Prostate gland (tissue), 2 donors: ENCODE results near the gene BNC2. TPM values are rescaled to one million over a fixed set of nuclear protein-coding genes. Genes with fewer than 3 reads are reported as not detected.
"Not testable (repeated sequence)": the region's sequence is repeated elsewhere in the genome, so short reads cannot be mapped to it uniquely, and the experiment has no call there.

Experiments used
- DNase-seq: peaks from one replicate; pipeline ENCODE4 v3.0.0-alpha.2; 2019; ENCODE audit warnings: low spot score
- H3K27ac ChIP-seq, 2 donors: fragments of 200-600 bp; sonication (generic); 2 replicates each; pipeline ENCODE4 v1.5.1; 2017 to 2019
- H3K27me3 ChIP-seq: fragments of 200-600 bp; sonication (generic); replicated peaks from 2 replicates; pipeline ENCODE4 v1.5.1; 2019; ENCODE audit not compliant: insufficient read depth
- H3K36me3 ChIP-seq, 2 donors: fragments of 200-600 bp; sonication (generic); 1 replicate in 1 of 2; 2 replicates in 1 of 2; pipeline versions ENCODE4 v1.5.1 to v1.8.1; 2017 to 2019
- H3K4me1 ChIP-seq: fragments of 200-600 bp; sonication (generic); replicated peaks from 2 replicates; pipeline ENCODE4 v1.5.1; 2019
- H3K4me3 ChIP-seq, 2 donors: fragments of 200-600 bp; sonication (generic); 2 replicates each; pipeline ENCODE4 v1.5.1; 2017 to 2019
- H3K9me3 ChIP-seq: fragments of 200-600 bp; sonication (generic); 2 replicates; pipeline ENCODE4 v1.5.1; 2017
- POLR2A ChIP-seq: fragments of 450-650 bp; IDR thresholded peaks from one replicate; pipeline ENCODE4 v1.6.1; 2016; ENCODE audit warnings: antibody characterized with exemption, mild to moderate bottlenecking
- POLR2AphosphoS5 ChIP-seq: sonication (generic); formaldehyde crosslinking; IDR thresholded peaks from one replicate; pipeline ENCODE4 v1.6.1; 2017; ENCODE audit warnings: antibody characterized with exemption
- WGBS: methylation state at CpG from one replicate; pipeline ENCODE4 v1.1.5; 2018; 5-methylcytosine and 5-hydroxymethylcytosine counted together
- intact Hi-C: fragments of 100-400 bp; cut with DNase I; formaldehyde crosslinking; loops from one replicate; pipeline ENCODE4 v1.14.2; 2022
- total RNA-seq, 2 donors: library from RNA; depleted of rRNA; stranded (reverse); fragments of >200 nt; gene quantifications; one replicate each; pipeline ENCODE4 v1.1.0, GENCODE V29; 2016
- TF ChIP-seq, protein P1 (sequence below), 4 experiments: fragments of 200-600 bp in 2 of 4; fragments of 450-650 bp in 2 of 4; sonication (generic) in 2 of 4; IDR thresholded peaks; 1 replicate in 3 of 4; 2 replicates in 1 of 4; pipeline ENCODE4 v1.5.1; 2016 to 2019; ENCODE audit warnings: antibody characterized with exemption in 4 of 4, mild to moderate bottlenecking in 2 of 4, moderate library complexity in 2 of 4

BNC2 gene, protein sequence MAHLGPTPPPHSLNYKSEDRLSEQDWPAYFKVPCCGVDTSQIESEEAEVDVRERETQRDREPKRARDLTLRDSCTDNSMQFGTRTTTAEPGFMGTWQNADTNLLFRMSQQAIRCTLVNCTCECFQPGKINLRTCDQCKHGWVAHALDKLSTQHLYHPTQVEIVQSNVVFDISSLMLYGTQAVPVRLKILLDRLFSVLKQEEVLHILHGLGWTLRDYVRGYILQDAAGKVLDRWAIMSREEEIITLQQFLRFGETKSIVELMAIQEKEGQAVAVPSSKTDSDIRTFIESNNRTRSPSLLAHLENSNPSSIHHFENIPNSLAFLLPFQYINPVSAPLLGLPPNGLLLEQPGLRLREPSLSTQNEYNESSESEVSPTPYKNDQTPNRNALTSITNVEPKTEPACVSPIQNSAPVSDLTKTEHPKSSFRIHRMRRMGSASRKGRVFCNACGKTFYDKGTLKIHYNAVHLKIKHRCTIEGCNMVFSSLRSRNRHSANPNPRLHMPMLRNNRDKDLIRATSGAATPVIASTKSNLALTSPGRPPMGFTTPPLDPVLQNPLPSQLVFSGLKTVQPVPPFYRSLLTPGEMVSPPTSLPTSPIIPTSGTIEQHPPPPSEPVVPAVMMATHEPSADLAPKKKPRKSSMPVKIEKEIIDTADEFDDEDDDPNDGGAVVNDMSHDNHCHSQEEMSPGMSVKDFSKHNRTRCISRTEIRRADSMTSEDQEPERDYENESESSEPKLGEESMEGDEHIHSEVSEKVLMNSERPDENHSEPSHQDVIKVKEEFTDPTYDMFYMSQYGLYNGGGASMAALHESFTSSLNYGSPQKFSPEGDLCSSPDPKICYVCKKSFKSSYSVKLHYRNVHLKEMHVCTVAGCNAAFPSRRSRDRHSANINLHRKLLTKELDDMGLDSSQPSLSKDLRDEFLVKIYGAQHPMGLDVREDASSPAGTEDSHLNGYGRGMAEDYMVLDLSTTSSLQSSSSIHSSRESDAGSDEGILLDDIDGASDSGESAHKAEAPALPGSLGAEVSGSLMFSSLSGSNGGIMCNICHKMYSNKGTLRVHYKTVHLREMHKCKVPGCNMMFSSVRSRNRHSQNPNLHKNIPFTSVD
- total RNA-seq = 10 to 100 TPM in 1 of 2 donors, 1 to 10 TPM in 1; 4.9 to 37.2 TPM

DNA sequence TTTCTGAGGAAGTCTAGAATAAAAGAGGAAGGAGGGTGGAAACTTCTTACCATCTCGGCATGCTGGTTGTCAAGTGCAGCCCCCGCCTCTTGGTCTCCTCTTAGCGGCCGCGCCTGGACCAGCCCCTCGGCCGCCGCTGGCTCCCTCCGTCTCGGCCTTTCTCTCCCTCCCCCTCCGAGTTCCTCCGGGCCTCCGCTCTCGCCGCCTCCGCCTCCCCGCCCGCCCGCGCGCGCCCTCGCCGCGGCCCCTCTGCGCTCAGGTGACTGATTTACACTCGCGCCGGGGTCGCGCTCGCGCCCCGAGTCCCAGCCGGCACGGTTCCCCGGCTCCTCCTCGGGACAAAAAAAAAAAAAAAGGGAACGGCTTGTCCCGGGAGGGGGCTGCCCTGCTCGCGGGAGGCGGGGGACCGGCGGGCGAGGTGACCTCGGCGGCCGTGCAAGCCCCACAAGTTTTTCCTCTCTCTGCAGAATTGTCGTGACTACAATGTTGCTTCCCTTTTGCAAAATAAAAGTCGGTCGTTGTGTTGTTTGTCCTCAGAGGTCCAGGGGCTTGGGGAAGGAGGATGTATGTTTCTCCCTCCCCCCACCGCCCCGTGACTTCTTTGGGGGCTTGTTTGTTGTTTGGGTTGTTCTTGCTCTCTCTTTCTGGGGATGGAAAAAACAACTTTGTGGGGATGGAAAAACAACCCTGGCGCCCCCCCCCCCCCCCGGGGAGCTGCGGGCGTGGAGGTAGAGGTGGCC, at the start of gene BNC2:
Gene BNC2, minus strand, starts transcription at position 75 of the 740 bp plus-strand sequence. Its CDS starts 22 bp downstream, at position 53.
- 2% methylated on average over 57 of the region's 58 CpGs for WGBS
- H3K27me3 ChIP-seq = no peaks in the 10 kb centered on the region
- no peaks in the 10 kb centered on the region for H3K4me1 ChIP-seq
- intact Hi-C loops = loop anchor here (5.0 kb wide), 1 partner anchor 678 kb away; no protein-coding TSS in a partner anchor
- no peaks in the 10 kb centered on the region for H3K36me3 ChIP-seq
- peak within 1 kb of the TSS; percentile 52 to 54 for H3K4me3 ChIP-seq
- peak within 1 kb of the TSS; percentile 75 to 86 for H3K27ac ChIP-seq
- TF ChIP-seq, protein P1, sequence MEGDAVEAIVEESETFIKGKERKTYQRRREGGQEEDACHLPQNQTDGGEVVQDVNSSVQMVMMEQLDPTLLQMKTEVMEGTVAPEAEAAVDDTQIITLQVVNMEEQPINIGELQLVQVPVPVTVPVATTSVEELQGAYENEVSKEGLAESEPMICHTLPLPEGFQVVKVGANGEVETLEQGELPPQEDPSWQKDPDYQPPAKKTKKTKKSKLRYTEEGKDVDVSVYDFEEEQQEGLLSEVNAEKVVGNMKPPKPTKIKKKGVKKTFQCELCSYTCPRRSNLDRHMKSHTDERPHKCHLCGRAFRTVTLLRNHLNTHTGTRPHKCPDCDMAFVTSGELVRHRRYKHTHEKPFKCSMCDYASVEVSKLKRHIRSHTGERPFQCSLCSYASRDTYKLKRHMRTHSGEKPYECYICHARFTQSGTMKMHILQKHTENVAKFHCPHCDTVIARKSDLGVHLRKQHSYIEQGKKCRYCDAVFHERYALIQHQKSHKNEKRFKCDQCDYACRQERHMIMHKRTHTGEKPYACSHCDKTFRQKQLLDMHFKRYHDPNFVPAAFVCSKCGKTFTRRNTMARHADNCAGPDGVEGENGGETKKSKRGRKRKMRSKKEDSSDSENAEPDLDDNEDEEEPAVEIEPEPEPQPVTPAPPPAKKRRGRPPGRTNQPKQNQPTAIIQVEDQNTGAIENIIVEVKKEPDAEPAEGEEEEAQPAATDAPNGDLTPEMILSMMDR (IDR thresholded peaks at IDR 0.05) = no peak
- TF ChIP-seq POLR2A = no peak
- no peak for TF ChIP-seq POLR2AphosphoS5
- DNase-seq = peak; percentile 14
- H3K9me3 ChIP-seq = no peaks in the 10 kb centered on the region

DNA sequence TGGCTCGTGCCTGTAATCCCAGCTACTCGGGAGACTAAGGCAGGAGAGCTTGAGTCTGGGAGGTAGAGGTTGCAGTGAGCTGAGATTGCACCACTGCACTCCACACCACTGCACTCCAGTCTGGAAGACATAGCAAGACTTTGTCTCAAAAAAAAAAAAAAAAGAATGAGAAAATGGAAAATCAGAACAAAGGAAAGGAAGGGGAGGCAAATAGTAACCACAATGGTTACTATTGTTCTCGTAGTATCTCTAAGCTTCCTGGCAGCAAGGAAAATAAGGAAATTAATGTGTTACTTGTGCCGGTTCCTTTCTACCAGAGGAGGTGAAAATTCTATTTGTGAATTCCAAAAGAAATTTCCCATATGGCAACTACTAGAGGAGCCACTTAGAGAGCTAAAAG, 48.5 kb upstream of the BNC2 start:
- H3K4me3 ChIP-seq = no peak overlapping the region
- intact Hi-C loops = no loop called here
- H3K27me3 ChIP-seq = no peaks in the 10 kb centered on the region
- H3K27ac ChIP-seq = no peak overlapping the region
- TF ChIP-seq POLR2A (no peak), POLR2AphosphoS5 (no peak)
- TF ChIP-seq, protein P1 (IDR thresholded peaks at IDR 0.05) = no peak
- H3K4me1 ChIP-seq = no peaks in the 10 kb centered on the region
- no peaks in the 10 kb centered on the region for H3K9me3 ChIP-seq
- WGBS = 72% methylated on average over 4 of the region's 4 CpGs
- no peaks in the 10 kb centered on the region for H3K36me3 ChIP-seq
- DNase-seq = no peak

DNA sequence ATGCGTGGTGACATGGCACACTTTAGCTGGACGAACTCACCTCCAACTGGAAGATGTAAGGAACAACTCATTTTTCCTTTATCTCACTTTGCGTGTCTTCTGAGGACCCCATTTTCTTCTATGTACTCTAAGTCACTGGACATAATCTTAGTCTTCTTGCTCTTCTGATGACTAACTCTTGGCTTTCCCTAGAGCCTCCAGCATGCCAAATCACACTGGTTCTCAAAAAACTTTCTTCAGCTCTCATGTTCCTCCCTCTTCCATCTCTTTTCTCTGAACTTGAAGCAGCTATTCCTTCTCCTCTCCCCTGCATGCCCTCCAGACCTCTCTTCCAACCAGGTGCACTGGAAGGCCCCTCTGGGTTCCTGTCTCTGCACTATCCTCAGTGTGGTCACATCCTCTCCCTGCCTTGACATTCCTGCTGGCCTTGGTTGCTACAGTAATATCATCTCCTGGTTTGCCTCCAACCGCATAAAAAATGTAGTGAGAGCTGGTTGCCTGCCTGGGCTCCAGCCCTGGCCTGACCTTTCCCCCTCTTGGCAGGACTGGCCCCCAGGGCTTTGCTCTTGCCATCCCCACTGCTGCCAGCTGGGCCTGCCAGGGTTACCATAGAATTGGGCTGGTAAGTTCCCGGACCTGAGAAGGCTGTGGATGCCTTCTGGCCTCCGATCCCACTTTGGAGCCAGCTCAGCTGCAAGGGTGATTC, 44.8 kb upstream of the BNC2 start:
- intact Hi-C loops = no loop called here
- WGBS = 95% methylated on average over 6 of the region's 6 CpGs
- TF ChIP-seq POLR2A (no peak), POLR2AphosphoS5 (no peak)
- TF ChIP-seq, protein P1 (IDR thresholded peaks at IDR 0.05) = no peak

DNA sequence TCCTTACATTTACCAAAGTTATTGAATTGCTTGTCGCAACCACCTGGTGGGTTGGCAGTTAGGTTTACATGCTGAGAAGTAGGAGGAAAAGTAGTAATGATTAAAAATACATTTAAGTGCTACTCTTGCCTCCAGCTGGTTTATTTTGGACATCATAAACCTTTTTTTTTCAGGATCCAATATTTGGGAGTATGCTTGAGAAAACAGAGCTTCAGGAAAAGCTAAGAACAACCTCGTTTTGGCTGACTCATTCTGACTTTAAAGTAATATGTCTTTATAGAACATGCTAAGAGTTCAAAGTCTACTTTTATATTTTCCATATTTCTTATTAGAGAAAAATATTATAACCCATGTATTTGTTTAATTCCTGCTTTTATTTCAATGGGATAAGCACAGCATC, 41.7 kb upstream of the BNC2 start:
- WGBS = 53% methylated on average over 2 of the region's 2 CpGs
- Histone ChIP-seq H3K4me1 (no peaks in the 10 kb centered on the region), H3K27ac (no peak overlapping the region), H3K9me3 (no peaks in the 10 kb centered on the region), H3K4me3 (no peak overlapping the region), H3K36me3 (no peaks in the 10 kb centered on the region), H3K27me3 (no peaks in the 10 kb centered on the region)
- intact Hi-C loops = no loop called here
- DNase-seq = no peak
- TF ChIP-seq, protein P1 (IDR thresholded peaks at IDR 0.05) = no peak

More for the DNA sequence above, 44.8 kb upstream of the BNC2 start:
- Histone ChIP-seq H3K4me3 (no peak overlapping the region), H3K27ac (no peak overlapping the region), H3K4me1 (no peaks in the 10 kb centered on the region), H3K9me3 (no peaks in the 10 kb centered on the region), H3K36me3 (no peaks in the 10 kb centered on the region), H3K27me3 (no peaks in the 10 kb centered on the region)
- DNase-seq = no peak

DNA sequence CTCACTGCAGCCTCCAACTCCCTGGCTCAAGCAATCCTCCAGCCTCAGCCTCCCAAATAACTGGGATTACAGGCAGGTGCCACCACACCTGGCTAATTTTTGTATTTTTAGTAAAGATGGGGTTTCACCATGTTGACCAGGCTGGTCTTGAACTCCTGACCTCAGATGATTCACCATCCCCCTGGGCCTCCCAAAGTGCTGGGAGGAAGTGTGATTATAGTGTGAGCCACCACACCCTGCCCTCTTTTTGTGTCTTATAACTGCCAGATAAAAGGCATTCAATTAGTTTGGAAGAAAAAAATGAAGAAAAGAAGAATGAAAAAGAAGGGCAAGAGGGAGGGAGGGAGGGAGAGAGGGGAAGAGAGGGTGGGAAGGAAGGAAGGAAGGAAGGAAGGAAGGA, 37.7 kb upstream of the BNC2 start:
- DNase-seq, H3K4me1 ChIP-seq, H3K27me3 ChIP-seq, H3K27ac ChIP-seq, H3K4me3 ChIP-seq, H3K9me3 ChIP-seq, H3K36me3 ChIP-seq, intact Hi-C loops: not testable (repeated sequence)
